NCI-H1048 (cell line): ENCODE data around the gene RHOH.

Experiments
- DNase-seq: peaks from one replicate; lab custom pipeline; 2025; lab: John Stamatoyannopoulos, UW

Gene RHOH

GRCh38 chr4:40205259-40206198 is 8.7 kb downstream of the RHOH start:
- DNase-seq = no peak

- no peak for DNase-seq
These were observed 9.6 kb downstream of the RHOH start for GRCh38 chr4:40206426-40206825.

- no peak for DNase-seq
These were observed 12.6 kb downstream of the RHOH start for GRCh38 chr4:40209401-40209800.

GRCh38 chr4:40210776-40211175 is 13.9 kb downstream of the RHOH start:
- DNase-seq = no peak

- no peak for DNase-seq
These were observed 14.7 kb downstream of the RHOH start for GRCh38 chr4:40211224-40212185.

- DNase-seq = no peak
These were observed 16.1 kb downstream of the RHOH start for GRCh38 chr4:40212674-40213527.

- no peak for DNase-seq
These were observed 17.2 kb downstream of the RHOH start for GRCh38 chr4:40214038-40214437.

GRCh38 chr4:40214661-40215418 is 18.0 kb downstream of the RHOH start:
- no peak for DNase-seq

GRCh38 chr4:40216622-40217366 is 20.0 kb downstream of the RHOH start:
- DNase-seq = no peak

- DNase-seq = no peak
These were observed 24.9 kb downstream of the RHOH start for GRCh38 chr4:40221744-40222143.

GRCh38 chr4:40223343-40223742 is 26.5 kb downstream of the RHOH start:
- no peak for DNase-seq

GRCh38 chr4:40224432-40224831 is 27.6 kb downstream of the RHOH start:
- no peak for DNase-seq

GRCh38 chr4:40225497-40225896 is 28.7 kb downstream of the RHOH start:
- no peak for DNase-seq

GRCh38 chr4:40227284-40227683 is 30.5 kb downstream of the RHOH start:
- DNase-seq = no peak

- no peak for DNase-seq
These were observed 31.9 kb downstream of the RHOH start for GRCh38 chr4:40228497-40229365.

GRCh38 chr4:40231316-40231863 is 34.6 kb downstream of the RHOH start:
- no peak for DNase-seq

GRCh38 chr4:40232610-40233009 is 35.8 kb downstream of the RHOH start:
- no peak for DNase-seq

GRCh38 chr4:40233227-40233626 is 36.4 kb downstream of the RHOH start:
- DNase-seq = no peak

- no peak for DNase-seq
These were observed 37.7 kb downstream of the RHOH start for GRCh38 chr4:40234519-40235039.
